GM19395 (cell line): ENCODE data around the gene C2orf42.
"Not testable (repeated sequence)": the region's sequence is repeated elsewhere in the genome, so short reads cannot be mapped to it uniquely, and the experiment has no call there.

Source experiments
- ATAC-seq: cut with Tn5 transposase; IDR thresholded peaks from one replicate; pipeline ENCODE4 v1.9.1; 2021; ENCODE audit warnings: mild to moderate bottlenecking, moderate library complexity; ENCODE audit not compliant: unreplicated experiment

C2orf42 gene

GRCh38 chr2:70190418-70191243 lies at the start of gene C2orf42:
Gene C2orf42, minus strand, starts transcription at chr2:70191019. Its CDS starts 9,034 bp downstream, at chr2:70181985.
- peak; percentile 84 for ATAC-seq

GRCh38 chr2:70240599-70240998 lies 49.8 kb upstream of the C2orf42 start:
- no peak for ATAC-seq

DNA sequence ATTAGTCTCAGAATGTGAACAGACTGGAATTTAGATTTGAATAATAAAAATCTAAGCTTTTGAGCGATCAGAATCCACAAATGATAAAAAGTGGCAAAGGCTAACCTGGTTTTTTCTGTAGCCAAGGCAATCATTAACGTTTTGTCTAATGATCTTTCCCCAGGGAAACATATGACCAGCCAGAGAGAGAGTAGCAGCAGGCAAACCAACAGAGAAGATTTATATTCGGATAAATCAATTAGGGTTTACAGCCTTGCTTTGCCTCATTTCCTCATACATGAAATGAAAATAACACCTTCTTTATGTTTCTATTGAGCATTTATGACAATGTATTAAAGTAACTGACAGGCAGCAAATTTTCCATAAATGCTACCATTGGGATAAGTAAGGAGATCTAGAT lies 43.1 kb upstream of the C2orf42 start:
- ATAC-seq, result no peak

GRCh38 chr2:70226781-70227180 lies 36.0 kb upstream of the C2orf42 start:
- no peak for ATAC-seq

DNA sequence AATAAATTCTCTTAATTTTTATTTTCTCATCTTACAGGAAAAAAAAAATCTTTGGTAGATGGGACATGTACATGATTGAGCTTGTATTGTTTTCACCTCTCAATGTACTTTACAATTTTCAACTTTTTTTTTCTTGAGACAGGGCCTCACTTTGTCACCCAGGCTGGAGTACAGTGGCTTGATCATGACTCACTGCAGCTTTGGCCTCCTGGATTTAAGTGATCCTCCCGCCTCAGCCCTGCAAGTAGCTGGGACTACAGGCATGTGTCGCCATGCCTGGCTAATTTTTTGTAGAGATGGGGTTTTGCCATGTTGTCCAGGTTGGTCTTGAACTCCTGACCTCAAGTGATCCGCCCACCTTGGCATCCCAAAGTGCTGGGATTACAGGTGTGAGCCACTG lies 32.5 kb upstream of the C2orf42 start:
- not testable (repeated sequence) for ATAC-seq

GRCh38 chr2:70214953-70215549 lies 24.2 kb upstream of the C2orf42 start:
- no peak for ATAC-seq

DNA sequence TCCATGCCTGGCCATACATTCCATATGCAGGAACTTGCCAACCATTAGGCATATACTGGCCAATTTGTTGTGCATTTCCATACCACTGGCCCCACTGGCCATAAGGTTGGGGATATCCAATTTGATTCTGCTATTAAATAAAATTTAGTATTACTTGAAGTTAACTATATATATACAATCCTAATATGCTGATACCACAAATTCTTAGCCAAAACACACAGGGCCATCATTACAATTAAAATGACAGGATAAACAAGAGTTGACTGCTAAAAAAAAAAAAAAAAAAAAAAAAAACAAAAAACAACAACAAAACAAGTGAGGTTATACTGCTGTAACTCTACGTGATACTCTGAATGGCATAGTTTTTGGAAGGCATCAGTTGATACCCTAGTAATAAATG lies 23.5 kb upstream of the C2orf42 start:
- ATAC-seq, result no peak

GRCh38 chr2:70212298-70212932 lies 21.6 kb upstream of the C2orf42 start:
- ATAC-seq, result no peak

DNA sequence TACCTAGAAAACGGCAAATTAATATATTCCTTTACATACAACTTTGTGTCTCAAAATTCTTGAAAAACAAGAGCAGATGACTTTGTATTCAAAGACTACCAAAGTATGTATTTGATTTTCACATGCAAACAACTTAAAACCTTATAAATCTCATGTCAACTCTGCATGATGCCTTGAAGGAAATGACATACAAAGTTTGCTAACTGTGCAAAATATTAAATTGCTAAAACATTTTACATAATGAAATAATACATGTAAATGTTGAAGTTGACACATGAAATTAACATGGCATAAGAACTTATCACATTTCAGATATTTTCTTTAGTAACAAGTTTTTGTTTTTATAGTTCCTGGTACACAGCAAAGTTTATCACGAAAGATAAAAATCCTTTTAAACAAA lies 20.8 kb upstream of the C2orf42 start:
- no peak for ATAC-seq

GRCh38 chr2:70204452-70204851 lies 13.6 kb upstream of the C2orf42 start:
- no peak for ATAC-seq

DNA sequence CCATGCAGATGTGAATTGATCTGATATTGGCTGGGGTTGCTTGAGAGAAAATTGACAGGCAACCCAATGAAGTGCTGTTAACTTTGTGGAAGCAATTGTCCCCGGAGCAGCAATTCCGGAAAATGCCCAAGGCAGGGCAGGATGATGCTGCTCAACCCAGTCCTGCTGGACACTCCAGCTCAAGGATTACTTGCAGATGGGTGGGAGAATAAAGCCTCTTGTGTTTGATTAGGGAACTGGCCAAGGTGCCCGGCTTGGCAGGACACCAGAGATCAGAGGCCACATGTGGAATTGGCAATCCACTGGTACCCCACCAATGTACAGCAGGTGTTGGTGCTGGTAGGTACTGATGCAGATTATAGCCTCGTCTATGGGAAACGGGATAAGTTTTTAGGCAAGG lies 12.3 kb upstream of the C2orf42 start:
- ATAC-seq, result no peak

GRCh38 chr2:70202236-70202806 lies 11.5 kb upstream of the C2orf42 start:
- ATAC-seq, result no peak

- ATAC-seq, result no peak
Measured at GRCh38 chr2:70201831-70202230, 11.0 kb upstream of the C2orf42 start.

- no peak for ATAC-seq
Measured at GRCh38 chr2:70201225-70201768, 10.5 kb upstream of the C2orf42 start.

- no peak for ATAC-seq
Measured at GRCh38 chr2:70199320-70199864, 8.6 kb upstream of the C2orf42 start.

- ATAC-seq, result no peak
Measured at GRCh38 chr2:70192516-70192915, 1.7 kb upstream of the C2orf42 start.

DNA sequence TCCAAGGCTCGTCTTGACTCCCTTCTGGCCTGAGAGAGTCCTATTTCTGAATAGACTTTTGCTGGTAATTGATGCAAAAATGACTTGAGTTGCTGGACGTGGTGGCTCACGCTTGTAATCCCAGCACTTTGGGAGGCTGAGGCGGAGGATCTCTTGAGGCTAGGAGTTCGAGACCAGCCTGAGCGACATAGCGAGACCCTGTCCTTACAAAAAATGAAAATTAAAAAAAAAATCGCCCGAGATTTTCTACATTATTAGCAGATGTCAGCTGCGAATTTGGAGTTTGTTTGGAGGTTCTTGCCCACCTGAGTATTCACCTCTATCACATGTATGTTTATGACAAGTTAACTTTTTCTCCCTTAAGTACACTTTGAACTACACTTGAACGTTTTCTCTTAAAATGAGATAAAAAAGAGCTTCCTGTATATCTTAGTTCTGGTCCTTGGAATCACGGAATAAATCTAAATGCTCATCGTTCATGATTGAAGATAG lies 471 bp upstream of the C2orf42 start:
- no peak for ATAC-seq

- ATAC-seq, result no peak
Measured at GRCh38 chr2:70188460-70188859, 2.4 kb downstream of the C2orf42 start.

GRCh38 chr2:70187170-70187569 lies 3.6 kb downstream of the C2orf42 start:
- ATAC-seq, result not testable (repeated sequence)

DNA sequence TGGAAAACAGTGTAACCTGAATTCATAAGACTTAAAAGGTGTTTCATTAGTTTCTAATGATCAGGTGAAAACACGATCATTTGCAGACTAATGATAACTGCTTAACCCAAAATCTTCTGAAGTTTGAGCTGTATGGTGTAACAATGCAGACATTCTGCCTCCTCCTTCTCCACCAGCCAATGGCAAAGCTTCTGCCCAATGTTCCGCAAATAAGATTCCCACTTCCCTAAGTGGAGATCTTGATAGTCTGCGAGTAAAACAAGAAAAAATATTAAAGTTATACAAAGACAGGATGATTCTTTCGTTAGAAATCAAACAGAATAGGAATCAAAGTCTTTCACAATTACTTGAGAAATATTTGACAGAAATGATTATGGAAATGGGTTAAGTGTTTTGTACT lies 8.1 kb downstream of the C2orf42 start:
- ATAC-seq, result no peak
